TTC549 (cell line): ENCODE results near the gene ARMC9.
"Not testable (repeated sequence)": the region's sequence is repeated elsewhere in the genome, so short reads cannot be mapped to it uniquely, and the experiment has no call there.

Experiments used
- FAIRE-seq: peaks from 2 replicates; lab custom pipeline; 2012; peaks lifted over from hg19 to GRCh38; lab: Jason Lieb, UNC

Gene ARMC9

DNA sequence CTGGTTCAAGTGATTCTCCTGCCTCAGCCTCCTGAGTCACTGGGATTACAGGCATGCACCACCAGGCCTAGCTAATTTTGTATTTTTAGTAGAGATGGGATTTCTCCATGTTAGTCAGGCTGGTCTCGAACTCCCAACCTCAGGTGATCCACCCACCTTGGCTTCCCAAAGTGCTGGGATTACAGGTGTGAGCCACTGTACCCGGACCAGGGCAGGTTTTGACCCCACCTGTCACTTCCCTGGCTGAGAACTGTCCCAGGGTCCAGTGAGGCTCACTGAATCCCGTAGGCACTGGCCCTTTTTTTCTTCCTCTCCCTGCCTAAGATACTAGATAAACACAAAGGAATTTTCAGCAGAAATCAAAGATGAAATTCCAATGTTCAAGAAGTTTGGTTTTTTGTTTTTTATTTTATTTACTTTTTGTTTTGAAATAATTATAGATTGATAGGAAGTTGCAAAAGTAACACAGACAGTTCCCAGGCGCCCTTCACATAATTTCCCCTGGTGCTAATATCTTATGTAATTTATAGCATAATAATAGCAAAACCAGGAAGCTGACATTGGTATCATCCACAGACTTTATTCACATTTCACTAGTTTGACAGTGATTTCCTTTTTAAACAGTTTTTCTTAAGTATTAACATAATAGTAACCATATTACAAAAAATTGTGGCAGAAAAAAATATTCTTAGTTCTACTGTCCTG, 144.7 kb downstream of the ARMC9 start:
- no peak for FAIRE-seq

DNA sequence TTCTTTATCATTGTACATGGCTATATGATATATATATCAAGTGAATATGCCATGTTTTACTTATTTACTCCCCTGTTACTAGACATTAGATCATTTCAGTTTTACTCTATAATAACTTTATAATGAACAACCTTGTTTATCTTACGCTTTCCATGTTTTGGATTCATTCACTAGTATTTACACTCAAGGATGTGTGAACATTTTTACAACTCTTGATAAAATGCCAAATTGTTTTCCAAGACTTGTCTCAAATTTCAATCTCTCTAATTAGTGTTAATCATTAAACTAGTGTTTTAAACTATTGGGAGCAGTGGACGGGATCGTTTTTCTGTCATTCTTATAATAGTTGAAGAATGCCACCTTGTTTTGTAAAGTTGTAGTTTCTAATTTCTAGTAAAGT, 145.6 kb downstream of the ARMC9 start:
- no peak for FAIRE-seq

GRCh38 chr2:231344851-231345250, 146.4 kb downstream of the ARMC9 start:
- FAIRE-seq, result no peak

GRCh38 chr2:231347081-231347480, 148.7 kb downstream of the ARMC9 start:
- FAIRE-seq, result no peak

- no peak for FAIRE-seq
These were observed 149.2 kb downstream of the ARMC9 start for GRCh38 chr2:231347638-231348037.

- FAIRE-seq, result no peak
These were observed 149.7 kb downstream of the ARMC9 start for GRCh38 chr2:231348173-231348572.

DNA sequence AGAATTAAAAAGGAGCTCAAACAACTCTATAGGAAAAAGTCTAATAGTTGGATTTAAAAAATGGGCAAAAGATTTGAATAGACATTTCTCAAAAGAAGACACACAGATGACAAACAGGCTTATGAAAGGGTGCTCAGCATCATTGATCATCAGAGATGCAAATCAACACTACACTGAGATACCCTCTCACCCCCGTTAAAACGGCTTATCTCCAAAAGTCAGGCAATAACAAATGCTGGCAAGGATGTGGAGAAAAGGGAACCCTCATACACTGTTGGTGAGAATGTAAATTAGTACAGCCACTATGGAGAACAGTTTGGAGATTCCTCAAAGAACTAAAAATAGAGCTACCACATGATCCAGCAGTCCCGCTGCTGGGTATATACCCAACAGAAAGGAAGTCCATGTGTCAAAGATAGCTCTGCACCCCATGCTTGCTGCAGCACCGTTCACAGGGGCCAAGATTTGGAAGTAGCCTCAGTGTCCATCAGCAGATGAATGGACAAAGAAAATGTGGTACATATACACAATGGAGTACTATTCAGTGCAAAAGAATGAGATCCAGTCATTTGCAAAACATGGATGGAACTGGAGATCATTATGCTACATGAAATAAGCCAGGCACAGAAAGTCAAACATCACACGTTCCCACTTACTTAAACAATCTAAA, 150.4 kb downstream of the ARMC9 start:
- no peak for FAIRE-seq

DNA sequence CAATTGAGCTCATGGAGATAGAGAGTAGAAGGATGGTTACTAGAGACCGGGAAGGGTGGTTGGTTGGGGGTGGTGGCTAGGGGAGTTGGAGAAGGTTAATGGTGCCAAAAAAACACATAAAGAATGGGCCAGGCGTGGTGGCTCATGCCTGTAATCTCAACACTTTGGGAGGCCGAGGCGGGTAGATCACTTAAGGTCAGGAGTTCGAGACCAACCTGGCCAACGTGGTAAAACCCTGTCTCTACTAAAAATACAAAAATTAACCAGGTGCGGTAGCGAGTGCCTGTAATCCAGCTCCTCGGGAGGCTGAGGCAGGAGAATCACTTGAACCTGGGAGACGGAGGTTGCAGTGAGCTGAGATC, 150.9 kb downstream of the ARMC9 start:
- not testable (repeated sequence) for FAIRE-seq

DNA sequence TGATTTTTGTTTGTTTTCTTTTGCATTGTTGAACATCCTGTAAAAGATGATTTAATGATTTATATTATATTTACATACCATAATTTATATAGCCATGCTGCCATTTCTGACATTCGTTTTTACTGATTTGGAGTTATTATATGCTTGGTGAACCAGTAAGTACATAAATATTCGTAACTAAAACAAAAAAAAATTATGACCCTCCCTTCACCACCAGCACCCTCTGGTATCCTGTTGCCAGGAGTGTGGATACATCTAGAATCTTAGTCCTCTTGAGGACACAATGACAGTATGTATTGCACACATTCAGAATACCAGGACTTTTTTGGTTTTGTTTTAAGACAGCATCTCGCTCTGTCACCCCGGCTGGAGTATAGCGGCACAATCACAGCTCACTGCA, 153.2 kb downstream of the ARMC9 start:
- no peak for FAIRE-seq

DNA sequence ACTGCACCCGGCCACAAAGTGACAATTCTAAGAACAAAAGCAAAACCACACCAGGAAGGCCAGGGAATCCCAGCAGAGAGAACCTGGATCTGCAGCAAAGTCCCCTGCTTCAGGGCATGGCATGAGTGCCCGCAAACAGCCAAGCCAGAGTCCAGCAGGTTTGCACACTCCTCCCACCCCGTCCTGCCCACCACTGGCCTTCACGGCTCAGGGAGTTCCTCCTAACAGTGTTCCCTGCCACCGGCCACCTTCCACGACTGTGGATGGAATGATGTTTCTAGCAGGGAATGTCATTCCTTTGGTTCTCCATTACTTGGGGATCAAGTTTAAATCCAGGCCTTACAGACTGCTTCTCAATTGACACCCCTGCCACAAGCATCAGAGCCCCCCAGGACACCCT, 155.0 kb downstream of the ARMC9 start:
- no peak for FAIRE-seq

- FAIRE-seq, result no peak
These were observed 157.4 kb downstream of the ARMC9 start for GRCh38 chr2:231355508-231356465.

GRCh38 chr2:231356466-231356844, 158.0 kb downstream of the ARMC9 start:
- no peak for FAIRE-seq

DNA sequence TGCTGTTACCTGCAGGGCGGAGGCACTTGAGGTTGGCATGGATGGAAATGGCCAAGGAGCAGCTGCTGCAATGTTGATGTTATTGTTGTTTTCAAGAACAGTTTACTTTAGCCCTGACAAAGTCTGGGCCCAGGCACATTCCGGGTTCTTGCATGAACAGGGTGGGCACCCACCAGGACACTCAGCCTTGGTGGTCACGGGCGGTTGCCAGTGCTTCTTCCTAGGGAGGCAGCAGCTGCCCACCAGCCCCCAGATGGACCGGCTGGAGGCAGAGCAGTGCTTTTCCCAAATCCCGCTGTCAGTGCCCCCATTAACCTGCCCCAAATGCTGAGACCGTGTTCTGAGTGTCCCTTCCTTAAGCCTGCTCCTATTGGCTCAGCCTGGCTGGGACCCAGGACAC, 158.6 kb downstream of the ARMC9 start:
- FAIRE-seq, result no peak

GRCh38 chr2:231357931-231358330, 159.5 kb downstream of the ARMC9 start:
- FAIRE-seq, result no peak

DNA sequence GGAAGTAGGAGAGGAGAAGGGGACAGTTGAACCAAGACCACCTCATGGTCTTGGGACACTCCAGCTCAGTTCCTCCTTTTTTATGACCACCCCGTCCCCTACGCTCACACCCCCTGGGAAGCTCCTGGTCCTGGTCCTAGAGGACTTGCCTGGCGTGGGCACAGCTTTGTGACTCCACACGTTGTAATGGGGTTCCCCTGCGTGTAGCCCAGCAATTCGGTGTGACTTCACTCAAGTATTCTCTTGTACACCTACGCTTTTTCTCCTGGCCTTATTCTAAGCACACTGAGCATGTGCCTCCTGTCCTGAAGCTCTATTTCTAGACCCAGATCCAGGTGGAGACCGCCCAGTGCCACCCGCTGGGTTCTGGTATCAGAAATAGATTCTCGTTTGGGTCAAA, 161.0 kb downstream of the ARMC9 start:
- FAIRE-seq, result no peak

GRCh38 chr2:231359948-231360347, 161.5 kb downstream of the ARMC9 start:
- no peak for FAIRE-seq

DNA sequence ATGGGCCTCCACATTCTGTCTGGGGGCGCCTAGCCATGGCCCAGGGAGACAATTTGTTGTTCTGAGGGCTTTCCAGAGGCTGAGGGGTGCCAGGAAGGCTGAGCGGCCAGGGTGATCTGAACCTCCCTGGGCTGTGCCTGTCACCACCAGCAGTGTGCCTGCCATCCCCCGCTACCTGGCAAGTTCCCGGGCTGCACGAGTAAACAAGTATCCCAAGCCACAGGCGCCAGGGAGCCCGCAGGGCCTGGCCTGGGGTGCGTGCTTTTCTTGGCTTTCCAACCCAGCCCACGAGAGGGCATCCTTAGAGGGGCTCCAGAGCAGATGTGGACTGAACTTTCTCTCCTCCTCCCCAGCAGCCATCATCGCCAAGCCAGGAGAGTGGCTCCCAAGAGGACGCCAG, 162.0 kb downstream of the ARMC9 start:
- no peak for FAIRE-seq

DNA sequence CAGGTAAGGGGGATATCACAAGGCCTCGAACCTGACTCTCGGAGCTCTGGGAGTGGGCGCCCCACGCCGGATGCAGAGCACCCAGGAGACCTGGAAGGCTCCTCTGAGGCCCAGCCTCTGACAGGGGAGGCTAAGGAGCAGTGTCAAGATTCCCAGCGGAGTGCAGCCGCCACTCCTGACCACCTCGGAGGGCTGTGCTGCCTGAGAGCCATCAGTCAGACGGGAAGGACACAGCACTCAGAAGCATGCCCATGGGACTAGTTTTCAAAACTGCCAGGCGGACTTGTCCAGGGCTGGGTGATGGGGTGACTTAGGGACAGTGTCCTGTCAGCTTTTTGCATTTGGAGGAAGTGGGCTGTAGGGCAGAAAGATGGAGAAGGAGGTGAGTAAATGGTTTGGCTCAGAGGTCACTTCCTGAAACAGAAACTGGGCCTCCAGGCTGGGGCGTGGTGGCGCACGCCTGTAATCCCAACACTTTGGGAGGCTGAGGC, 162.5 kb downstream of the ARMC9 start:
- FAIRE-seq, result no peak

GRCh38 chr2:231361701-231362554, 163.5 kb downstream of the ARMC9 start:
- no peak for FAIRE-seq

- FAIRE-seq, result no peak
These were observed 164.2 kb downstream of the ARMC9 start for GRCh38 chr2:231362555-231363184.

DNA sequence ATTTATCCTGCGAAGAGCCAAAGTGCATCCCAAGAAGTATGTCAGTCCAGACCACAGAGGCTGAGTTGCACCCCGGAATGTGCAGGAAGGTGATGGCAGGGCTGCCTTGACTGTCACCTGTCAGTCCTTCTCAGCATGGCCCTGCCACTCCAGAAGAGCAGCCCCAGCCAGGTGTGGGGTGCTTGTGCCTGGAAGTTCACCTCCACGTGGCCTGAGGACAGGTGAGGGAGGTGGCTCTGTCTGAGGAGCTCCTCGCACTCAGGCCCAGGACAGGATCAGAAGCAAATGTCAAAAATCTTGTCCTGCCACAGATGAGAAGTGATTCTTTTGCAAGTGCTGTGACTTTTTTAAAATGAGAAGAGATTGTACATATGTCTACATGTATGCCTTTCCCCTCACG, 165.6 kb downstream of the ARMC9 start:
- FAIRE-seq, result no peak
